HG03565 (cell line): Measurements from ENCODE around the gene DHODH.
"Not testable (repeated sequence)": the region's sequence is repeated elsewhere in the genome, so short reads cannot be mapped to it uniquely, and the experiment has no call there.

Experiments
- ATAC-seq: cut with Tn5 transposase; IDR thresholded peaks from one replicate; pipeline ENCODE4 v1.9.1; 2021; ENCODE audit warnings: mild to moderate bottlenecking, moderate library complexity; ENCODE audit not compliant: unreplicated experiment

The DHODH gene

GRCh38 chr16:72008424-72009216, at the start of gene DHODH:
Gene DHODH (plus strand): TSS chr16:72008744. CDS start chr16:72008765, 21 bp downstream.
- peak; percentile 99 for ATAC-seq

- no peak for ATAC-seq
Observed at GRCh38 chr16:71961066-71962039, 47.2 kb upstream of the DHODH start.

GRCh38 chr16:71963125-71963875, 45.2 kb upstream of the DHODH start:
- ATAC-seq, result no peak

- ATAC-seq, result no peak
Observed at GRCh38 chr16:71965223-71965622, 43.3 kb upstream of the DHODH start.

GRCh38 chr16:71966932-71967331, 41.6 kb upstream of the DHODH start:
- ATAC-seq, result no peak

- ATAC-seq, result no peak
Observed at GRCh38 chr16:71969353-71969752, 39.2 kb upstream of the DHODH start.

GRCh38 chr16:71971571-71971970, 37.0 kb upstream of the DHODH start:
- no peak for ATAC-seq

GRCh38 chr16:71972356-71972755, 36.2 kb upstream of the DHODH start:
- ATAC-seq, result no peak

- ATAC-seq, result no peak
Observed at GRCh38 chr16:71973001-71973400, 35.5 kb upstream of the DHODH start.

GRCh38 chr16:71974068-71974818, 34.3 kb upstream of the DHODH start:
- ATAC-seq, result no peak

- no peak for ATAC-seq
Observed at GRCh38 chr16:71985262-71985974, 23.1 kb upstream of the DHODH start.

- no peak for ATAC-seq
Observed at GRCh38 chr16:71986131-71986530, 22.4 kb upstream of the DHODH start.

- ATAC-seq, result no peak
Observed at GRCh38 chr16:71995038-71995437, 13.5 kb upstream of the DHODH start.

- not testable (repeated sequence) for ATAC-seq
Observed at GRCh38 chr16:71997578-71997977, 11.0 kb upstream of the DHODH start.

GRCh38 chr16:72001180-72001874, 7.2 kb upstream of the DHODH start:
- ATAC-seq, result no peak

GRCh38 chr16:72002619-72003018, 5.9 kb upstream of the DHODH start:
- no peak for ATAC-seq

- ATAC-seq, result not testable (repeated sequence)
Observed at GRCh38 chr16:72008065-72008423, 500 bp upstream of the DHODH start.

GRCh38 chr16:72009779-72010178, 1.2 kb downstream of the DHODH start:
- no peak for ATAC-seq

- no peak for ATAC-seq
Observed at GRCh38 chr16:72012607-72013006, 4.1 kb downstream of the DHODH start.
